Measurements from ENCODE around the gene NPBWR2.
"Not testable (repeated sequence)": the region's sequence is repeated elsewhere in the genome, so short reads cannot be mapped to it uniquely, and the experiment has no call there.

- not testable (repeated sequence) for TF ChIP-seq CTCF (IDR thresholded peaks at IDR 0.05); TCF7L2 (IDR thresholded peaks at IDR 0.05; ENCODE audit: low read depth, low read length); POLR2AphosphoS5 (IDR thresholded peaks at IDR 0.05; ENCODE audit: low read depth, low read length); SIN3A (IDR thresholded peaks at IDR 0.05; ENCODE audit: borderline replicate concordance, insufficient read depth, low read depth, low read length)
Measured at GRCh38 chr20:64134744-64135143, 27.4 kb upstream of the NPBWR2 start.
